ENCODE measurements around the gene GATAD2B. TPM values are rescaled to one million over a fixed set of nuclear protein-coding genes. Genes with fewer than 3 reads are reported as not detected.

Gene GATAD2B
- total RNA-seq, 1 donor from 2014 or later = 48.4 TPM

DNA sequence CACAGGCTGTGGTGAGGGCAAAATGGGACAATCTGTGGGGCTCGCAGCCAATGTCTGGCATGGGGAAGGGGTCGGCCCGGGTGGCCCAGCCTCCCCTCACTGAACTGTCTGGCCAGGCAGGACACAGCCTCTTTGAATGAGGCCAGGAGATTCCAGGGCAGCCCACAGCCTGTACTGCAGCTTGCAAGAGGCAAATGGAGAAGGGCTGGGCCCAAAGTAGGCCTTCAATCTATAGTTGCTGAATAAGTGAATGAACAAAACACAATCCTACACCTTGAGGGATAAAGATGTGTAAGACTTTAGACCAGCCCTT, 124.3 kb downstream of the GATAD2B start:
- FAIRE-seq = no peak
- peaks cover 4% of the 10 kb centered on the region for H4K20me1 ChIP-seq (ENCODE audit: insufficient read depth, low read length)
- H3K4me2 ChIP-seq (ENCODE audit: low read length) = no peak overlapping the region
- Mint-ChIP-seq H3K4me3 (ENCODE audit: unreplicated experiment) (no peak overlapping the region), H3K27ac (ENCODE audit: unreplicated experiment) (no peak overlapping the region), H3K4me1 (ENCODE audit: low read depth, unreplicated experiment) (peaks cover 3% of the 10 kb centered on the region), H3K9me3 (ENCODE audit: unreplicated experiment) (no peaks in the 10 kb centered on the region), H3K27me3 (ENCODE audit: low read depth, unreplicated experiment) (no peaks in the 10 kb centered on the region), H3K36me3 (ENCODE audit: low read depth, unreplicated experiment) (peaks cover 5% of the 10 kb centered on the region)
- no peak for DNase-seq (ENCODE audit: low read depth)
- H2AFZ ChIP-seq (ENCODE audit: low read depth, low read length) = no peak overlapping the region
- no peak overlapping the region for H3K27ac ChIP-seq (ENCODE audit: low read depth, low read length)
- no peak overlapping the region for H3K4me3 ChIP-seq (ENCODE audit: insufficient read depth, low read depth, low read length)
- no peaks in the 10 kb centered on the region for H3K36me3 ChIP-seq (ENCODE audit: insufficient read depth, low read length)
- no peaks in the 10 kb centered on the region for H3K27me3 ChIP-seq (ENCODE audit: insufficient read depth, low read length)
- no peaks in the 10 kb centered on the region for H3K79me2 ChIP-seq (ENCODE audit: insufficient read depth, low read length)
- H3K9me3 ChIP-seq (ENCODE audit: insufficient read depth, low read depth, low read length) = no peaks in the 10 kb centered on the region
- no peak overlapping the region for H3K9ac ChIP-seq (ENCODE audit: low read length)
- TF ChIP-seq EZH2 (IDR thresholded peaks at IDR 0.05; ENCODE audit: insufficient read depth, low read length) (no peak), CTCF (IDR thresholded peaks at IDR 0.05; ENCODE audit: insufficient read depth, low read depth, low read length) (no peak)
- H3K4me1 ChIP-seq (ENCODE audit: insufficient read depth, low read length) = no peaks in the 10 kb centered on the region

DNA sequence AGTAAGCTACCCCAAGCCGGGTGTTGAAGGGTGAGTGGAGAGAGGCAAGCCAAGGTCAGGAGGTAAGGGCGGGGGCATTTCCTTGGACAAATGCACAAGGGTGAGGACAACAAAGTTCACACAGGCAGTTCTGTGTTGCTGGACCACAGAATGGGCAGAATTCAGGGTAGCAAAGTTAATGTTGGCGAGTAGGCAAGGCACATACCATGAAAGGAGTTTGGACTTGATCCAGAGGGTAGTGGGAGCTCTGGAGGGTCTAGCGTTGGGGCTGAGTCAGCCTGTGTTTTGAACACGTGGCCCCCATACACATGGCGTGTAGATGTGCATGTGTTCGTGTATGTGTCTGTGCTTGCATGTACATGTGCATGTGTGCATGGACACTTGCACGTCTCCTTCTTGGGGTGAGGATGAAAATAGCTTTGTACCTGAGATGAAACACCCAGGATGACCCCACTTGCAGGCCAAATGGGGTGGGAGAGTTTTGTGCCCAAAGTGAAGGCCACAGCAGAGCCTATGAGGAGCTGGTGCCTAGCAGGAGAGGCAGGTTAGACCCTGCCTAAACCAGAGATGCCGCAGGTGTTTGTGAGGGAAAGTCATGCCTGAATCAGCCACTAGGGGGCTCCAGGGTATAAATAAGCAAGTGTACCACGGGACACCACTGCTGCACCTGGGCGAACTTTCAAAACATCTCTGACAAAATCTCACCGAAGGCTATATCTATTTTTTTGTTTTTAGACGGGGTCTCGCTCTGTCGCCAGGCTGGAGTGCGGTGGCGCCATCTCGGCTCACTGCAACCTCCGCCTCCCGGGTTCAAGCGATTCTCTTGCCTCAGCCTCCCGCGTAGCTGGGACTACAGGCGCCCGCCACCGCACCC, 125.7 kb downstream of the GATAD2B start:
- H3K4me2 ChIP-seq (ENCODE audit: low read length) = no peak overlapping the region
- Mint-ChIP-seq H3K27ac (ENCODE audit: unreplicated experiment) (no peak overlapping the region), H3K4me1 (ENCODE audit: low read depth, unreplicated experiment) (peaks cover 3% of the 10 kb centered on the region), H3K36me3 (ENCODE audit: low read depth, unreplicated experiment) (peaks cover 4% of the 10 kb centered on the region), H3K4me3 (ENCODE audit: unreplicated experiment) (no peak overlapping the region), H3K27me3 (ENCODE audit: low read depth, unreplicated experiment) (no peaks in the 10 kb centered on the region), H3K9me3 (ENCODE audit: unreplicated experiment) (no peaks in the 10 kb centered on the region)
- no peaks in the 10 kb centered on the region for H3K36me3 ChIP-seq (ENCODE audit: insufficient read depth, low read length)
- no peak overlapping the region for H3K4me3 ChIP-seq (ENCODE audit: insufficient read depth, low read depth, low read length)
- H2AFZ ChIP-seq (ENCODE audit: low read depth, low read length) = no peak overlapping the region
- no peak for TF ChIP-seq EZH2 (IDR thresholded peaks at IDR 0.05; ENCODE audit: insufficient read depth, low read length)
- peak; percentile 67 for TF ChIP-seq CTCF (IDR thresholded peaks at IDR 0.05; ENCODE audit: insufficient read depth, low read depth, low read length)
- peak; percentile 28 for DNase-seq (ENCODE audit: low read depth)
- peaks cover 4% of the 10 kb centered on the region for H4K20me1 ChIP-seq (ENCODE audit: insufficient read depth, low read length)
- no peaks in the 10 kb centered on the region for H3K79me2 ChIP-seq (ENCODE audit: insufficient read depth, low read length)
- no peaks in the 10 kb centered on the region for H3K27me3 ChIP-seq (ENCODE audit: insufficient read depth, low read length)
- no peaks in the 10 kb centered on the region for H3K9me3 ChIP-seq (ENCODE audit: insufficient read depth, low read depth, low read length)
- H3K27ac ChIP-seq (ENCODE audit: low read depth, low read length) = no peak overlapping the region
- no peaks in the 10 kb centered on the region for H3K4me1 ChIP-seq (ENCODE audit: insufficient read depth, low read length)
- FAIRE-seq = no peak
- H3K9ac ChIP-seq (ENCODE audit: low read length) = no peak overlapping the region

Measured in astrocyte (in vitro differentiated cells and primary cell).